ENCODE measurements around the gene MAP1B.

MAP1B gene

DNA sequence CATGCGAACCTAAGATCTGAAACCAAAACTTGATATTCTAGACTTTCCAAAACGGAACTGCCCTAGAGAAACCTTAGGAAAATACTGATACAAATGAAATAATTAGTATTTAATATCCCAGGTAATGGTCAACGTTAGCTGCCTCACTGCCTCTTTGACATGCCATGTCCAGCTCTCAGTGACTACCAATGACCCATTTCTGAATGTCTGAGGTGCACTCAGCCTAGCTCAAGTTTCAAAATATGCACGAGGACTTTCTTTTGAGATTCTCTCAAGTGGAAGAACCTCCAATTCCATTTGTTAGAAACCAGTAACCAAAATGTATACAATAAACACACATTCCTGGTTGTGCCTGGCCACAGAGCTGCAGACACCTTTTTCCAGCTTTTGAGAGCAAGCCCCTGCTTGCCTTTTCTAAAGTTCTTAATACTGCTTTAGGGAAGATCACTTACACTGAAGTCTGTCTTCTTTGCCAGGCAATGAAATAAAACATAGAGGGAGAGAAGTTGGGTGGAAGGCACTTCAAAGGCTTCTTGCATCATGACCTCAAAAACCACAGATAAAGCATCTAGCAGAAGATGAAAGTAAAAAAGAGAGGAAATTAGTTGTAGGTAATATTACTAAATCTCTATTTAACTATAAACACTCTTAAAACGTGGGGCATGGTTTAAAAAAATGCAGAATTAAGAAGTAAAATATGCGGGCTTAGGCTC, 124.9 kb downstream of the MAP1B start:
- ATAC-seq (ENCODE audit: insufficient read depth, low read depth): peak; percentile 85
- peak; percentile 46 for DNase-seq

GRCh38 chr5:72232838-72233237, 125.6 kb downstream of the MAP1B start:
- TF ChIP-seq EZH2 (IDR thresholded peaks at IDR 0.05; ENCODE audit: borderline replicate concordance, low read depth, low read length, severe bottlenecking) (no peak), CTCF (IDR thresholded peaks at IDR 0.05; ENCODE audit: borderline replicate concordance, extremely low read depth, low read length, poor library complexity, severe bottlenecking) (no peak)
- ATAC-seq (ENCODE audit: insufficient read depth, low read depth): no peak

More for the DNA sequence above, 124.9 kb downstream of the MAP1B start:
- Histone ChIP-seq H3K4me3 (ENCODE audit: low read depth in 1 of 2, low read length in 2 of 2) (no peak overlapping the region), H3K9me3 (ENCODE audit: insufficient read depth, low read length, severe bottlenecking) (no peaks in the 10 kb centered on the region), H3K79me2 (ENCODE audit: insufficient read depth, low read length) (no peaks in the 10 kb centered on the region), H3K36me3 (ENCODE audit: insufficient read depth, low read length) (peaks cover 61% of the 10 kb centered on the region), H3K27me3 (ENCODE audit: insufficient read depth, low read length, poor library complexity) (no peaks in the 10 kb centered on the region), H2AFZ (ENCODE audit: low read depth, low read length) (no peak overlapping the region), H3K4me2 (ENCODE audit: insufficient read depth, low read length) (no peak overlapping the region), H4K20me1 (ENCODE audit: insufficient read depth, low read length) (peaks cover 62% of the 10 kb centered on the region), H3K9ac (ENCODE audit: low read depth, low read length) (no peak overlapping the region), H3K27ac (ENCODE audit: low read length) (no peak overlapping the region), H3K4me1 (ENCODE audit: insufficient read depth, low read length) (peaks cover 36% of the 10 kb centered on the region)
- no peak for TF ChIP-seq EZH2 (IDR thresholded peaks at IDR 0.05; ENCODE audit: borderline replicate concordance, low read depth, low read length, severe bottlenecking)
- TF ChIP-seq CTCF (IDR thresholded peaks at IDR 0.05; ENCODE audit: borderline replicate concordance, extremely low read depth, low read length, poor library complexity, severe bottlenecking): no peak

GRCh38 chr5:72233835-72234234, 126.6 kb downstream of the MAP1B start:
- TF ChIP-seq EZH2 (IDR thresholded peaks at IDR 0.05; ENCODE audit: borderline replicate concordance, low read depth, low read length, severe bottlenecking): no peak
- TF ChIP-seq CTCF (IDR thresholded peaks at IDR 0.05; ENCODE audit: borderline replicate concordance, extremely low read depth, low read length, poor library complexity, severe bottlenecking): no peak
- H3K9ac ChIP-seq (ENCODE audit: low read depth, low read length): no peak overlapping the region
- no peak for ATAC-seq (ENCODE audit: insufficient read depth, low read depth)
- H3K27me3 ChIP-seq (ENCODE audit: insufficient read depth, low read length, poor library complexity): no peaks in the 10 kb centered on the region
- H4K20me1 ChIP-seq (ENCODE audit: insufficient read depth, low read length): peaks cover 73% of the 10 kb centered on the region
- H3K79me2 ChIP-seq (ENCODE audit: insufficient read depth, low read length): no peaks in the 10 kb centered on the region
- DNase-seq: no peak
- H3K4me3 ChIP-seq (ENCODE audit: low read depth in 1 of 2, low read length in 2 of 2): no peak overlapping the region
- H3K4me2 ChIP-seq (ENCODE audit: insufficient read depth, low read length): no peak overlapping the region
- no peaks in the 10 kb centered on the region for H3K9me3 ChIP-seq (ENCODE audit: insufficient read depth, low read length, severe bottlenecking)
- H2AFZ ChIP-seq (ENCODE audit: low read depth, low read length): no peak overlapping the region
- H3K4me1 ChIP-seq (ENCODE audit: insufficient read depth, low read length): peaks cover 36% of the 10 kb centered on the region
- no peak overlapping the region for H3K27ac ChIP-seq (ENCODE audit: low read length)
- peaks cover 60% of the 10 kb centered on the region for H3K36me3 ChIP-seq (ENCODE audit: insufficient read depth, low read length)

More at GRCh38 chr5:72232838-72233237, 125.6 kb downstream of the MAP1B start:
- Histone ChIP-seq H3K79me2 (ENCODE audit: insufficient read depth, low read length) (no peaks in the 10 kb centered on the region), H3K36me3 (ENCODE audit: insufficient read depth, low read length) (peaks cover 62% of the 10 kb centered on the region), H4K20me1 (ENCODE audit: insufficient read depth, low read length) (peaks cover 68% of the 10 kb centered on the region), H3K9me3 (ENCODE audit: insufficient read depth, low read length, severe bottlenecking) (no peaks in the 10 kb centered on the region), H2AFZ (ENCODE audit: low read depth, low read length) (no peak overlapping the region), H3K9ac (ENCODE audit: low read depth, low read length) (no peak overlapping the region), H3K27me3 (ENCODE audit: insufficient read depth, low read length, poor library complexity) (no peaks in the 10 kb centered on the region), H3K27ac (ENCODE audit: low read length) (no peak overlapping the region), H3K4me1 (ENCODE audit: insufficient read depth, low read length) (peaks cover 36% of the 10 kb centered on the region), H3K4me3 (ENCODE audit: low read depth in 1 of 2, low read length in 2 of 2) (no peak overlapping the region), H3K4me2 (ENCODE audit: insufficient read depth, low read length) (no peak overlapping the region)
- DNase-seq: no peak
